Activated T-helper 9 cell treated with anti-CD3 and anti-CD28 coated beads, Interleukin-2, amount 50 U/mL, for 16 hours (primary cell): ENCODE measurements around the gene MACROD2.
"Not testable (repeated sequence)": the region's sequence is repeated elsewhere in the genome, so short reads cannot be mapped to it uniquely, and the experiment has no call there.

Source experiments
- DNase-seq: peaks from one replicate; pipeline ENCODE4 v3.0.0-alpha.2; 2020; ENCODE audit warnings: low read depth

Gene MACROD2

GRCh38 chr20:13995086-13995665 lies at the start of gene MACROD2:
MACROD2 (plus strand) TSS chr20:13995516.
- DNase-seq, result no peak

DNA sequence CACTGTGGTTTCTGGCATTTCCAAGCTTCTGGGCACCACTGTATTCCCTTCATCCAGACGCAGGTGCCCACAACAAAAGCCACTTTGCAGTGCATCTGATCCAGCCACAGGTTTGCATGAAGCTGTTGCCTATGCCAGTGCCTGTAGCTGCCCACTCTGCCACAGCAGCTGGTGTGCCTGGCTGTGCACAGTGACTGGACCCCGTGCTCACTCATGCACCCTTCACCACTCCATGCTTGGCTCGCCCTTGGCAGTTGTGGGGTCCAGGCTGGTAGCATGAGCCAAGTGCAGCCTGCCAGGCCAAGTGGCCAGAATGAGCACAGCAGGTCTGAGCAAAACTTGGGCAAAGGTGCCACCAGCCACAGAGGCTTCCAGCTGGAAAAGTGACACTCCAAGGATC lies 47.6 kb upstream of the MACROD2 start:
- no peak for DNase-seq

GRCh38 chr20:13953227-13953626 lies 42.1 kb upstream of the MACROD2 start:
- DNase-seq, result no peak

GRCh38 chr20:13960119-13960518 lies 35.2 kb upstream of the MACROD2 start:
- no peak for DNase-seq

DNA sequence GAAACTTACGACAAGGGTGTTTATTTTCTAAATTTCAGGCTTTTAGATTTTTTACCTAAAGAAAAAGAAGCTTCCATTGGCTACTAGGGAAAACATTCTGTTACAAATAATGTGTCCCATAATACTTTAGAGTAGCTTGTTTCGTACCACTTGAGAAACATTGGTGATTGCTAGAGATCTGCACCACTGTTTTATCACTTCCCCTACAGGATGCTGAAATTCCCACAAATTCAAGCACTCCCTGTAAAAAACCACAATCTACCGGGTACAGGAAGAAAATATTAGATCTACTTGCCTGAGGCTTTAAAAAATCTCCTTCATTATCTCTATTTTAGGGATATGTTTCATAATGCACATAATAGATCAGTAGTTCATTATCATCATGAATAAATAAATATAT lies 34.8 kb upstream of the MACROD2 start:
- no peak for DNase-seq

GRCh38 chr20:13984211-13984610 lies 11.1 kb upstream of the MACROD2 start:
- no peak for DNase-seq

GRCh38 chr20:13990465-13990864 lies 4.9 kb upstream of the MACROD2 start, which contains the start of gene SEL1L2:
SEL1L2 (minus strand) TSS chr20:13990614; CDS start chr20:13990534, 80 bp downstream.
- no peak for DNase-seq

DNA sequence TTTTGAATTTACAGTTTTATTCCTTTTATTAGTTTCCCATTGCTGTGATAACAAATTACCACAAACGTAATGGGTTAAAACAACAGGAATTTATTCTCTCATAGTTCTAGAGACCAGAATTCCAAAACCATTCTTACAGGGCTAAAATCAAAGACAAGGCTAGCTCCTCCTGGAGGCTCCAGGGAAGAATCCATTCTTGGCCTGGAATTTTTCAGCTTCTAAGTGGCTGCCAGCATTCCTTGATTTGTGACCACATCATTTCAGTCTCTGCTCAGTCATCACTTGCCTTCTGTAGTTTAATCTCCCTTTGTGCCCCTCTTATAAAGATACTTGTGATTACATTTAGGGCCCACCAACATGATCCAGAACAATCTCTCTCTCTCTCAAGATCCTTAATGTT lies 4.0 kb upstream of the MACROD2 start:
- DNase-seq, result no peak

- DNase-seq, result not testable (repeated sequence)
These were observed 3.4 kb upstream of the MACROD2 start for GRCh38 chr20:13991955-13992354.

- no peak for DNase-seq
These were observed 525 bp downstream of the MACROD2 start for GRCh38 chr20:13995841-13996240.

DNA sequence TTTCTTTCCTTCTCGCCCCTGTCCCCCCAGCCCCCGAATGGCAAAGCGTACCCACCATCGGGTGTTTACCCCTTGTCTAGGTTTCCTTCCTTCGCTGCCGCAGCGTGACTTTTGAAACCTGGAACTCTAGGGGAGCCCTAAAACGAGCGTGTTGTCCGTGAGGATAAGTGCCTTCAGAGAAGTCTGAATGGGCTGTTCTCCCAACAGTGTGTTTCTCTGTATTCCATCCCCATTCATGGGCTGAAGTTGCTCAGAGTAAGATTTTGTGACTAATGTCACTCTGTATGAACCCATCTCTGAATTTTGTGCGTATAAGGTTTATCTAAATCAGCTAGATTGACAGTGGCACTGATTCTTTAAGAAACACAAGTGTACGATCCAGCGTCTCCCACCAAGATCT lies 949 bp downstream of the MACROD2 start:
- no peak for DNase-seq

GRCh38 chr20:14000917-14001316 lies 5.6 kb downstream of the MACROD2 start:
- DNase-seq, result no peak

GRCh38 chr20:14005996-14006395 lies 10.7 kb downstream of the MACROD2 start:
- no peak for DNase-seq

DNA sequence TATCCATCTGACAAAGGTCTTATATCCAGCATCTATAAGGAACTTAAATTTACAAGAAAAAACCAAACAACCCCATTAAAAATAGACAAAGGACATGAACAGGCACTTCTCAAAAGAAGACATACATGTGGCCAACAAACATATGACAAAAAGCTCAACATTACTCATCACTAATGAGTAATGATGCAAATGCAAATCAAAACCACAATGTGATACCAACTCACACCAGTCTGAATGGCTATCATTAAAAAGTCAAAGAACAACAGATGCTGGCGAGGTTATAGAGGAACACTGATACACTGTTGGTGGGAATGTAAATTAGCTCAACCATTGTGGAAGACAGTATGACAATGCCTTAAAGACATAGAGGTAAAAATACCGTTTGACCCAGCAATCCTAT lies 13.9 kb downstream of the MACROD2 start:
- DNase-seq, result no peak

DNA sequence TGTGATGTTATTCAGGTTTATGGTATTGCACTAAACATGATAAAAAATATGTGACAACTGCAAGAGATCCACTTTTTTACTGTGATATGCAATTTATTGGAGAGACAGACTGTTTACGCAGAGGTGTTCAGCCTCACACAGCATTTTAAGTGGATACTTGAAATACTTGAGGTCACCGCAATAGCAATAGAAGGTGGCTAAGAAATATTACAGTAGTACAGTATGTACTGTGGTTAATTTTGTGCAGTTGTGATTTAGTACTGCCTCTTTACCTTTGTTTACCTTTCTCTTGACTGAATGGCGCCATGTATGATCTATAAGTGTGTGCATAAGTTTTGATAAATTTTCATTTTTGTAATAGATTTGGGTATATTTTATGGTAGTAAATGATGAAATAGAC lies 17.4 kb downstream of the MACROD2 start:
- DNase-seq, result no peak

DNA sequence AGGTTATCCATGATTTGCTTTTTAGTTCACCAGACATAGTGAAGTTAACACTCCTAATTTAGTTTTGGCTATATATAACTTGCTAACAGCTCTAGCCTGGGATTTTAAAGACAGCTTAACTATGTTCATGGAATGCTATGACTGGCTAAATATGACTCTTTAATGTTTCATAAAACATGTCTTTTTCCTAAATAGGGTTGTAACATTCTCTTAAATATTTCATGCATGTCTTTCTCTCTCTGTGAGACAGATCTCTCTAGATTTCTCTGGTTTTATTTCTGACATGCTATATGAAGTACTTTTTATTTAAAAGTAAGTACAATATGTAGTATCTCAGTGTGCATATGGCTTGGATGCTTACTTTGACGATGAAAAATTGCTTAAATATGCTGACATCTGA lies 35.7 kb downstream of the MACROD2 start:
- no peak for DNase-seq

DNA sequence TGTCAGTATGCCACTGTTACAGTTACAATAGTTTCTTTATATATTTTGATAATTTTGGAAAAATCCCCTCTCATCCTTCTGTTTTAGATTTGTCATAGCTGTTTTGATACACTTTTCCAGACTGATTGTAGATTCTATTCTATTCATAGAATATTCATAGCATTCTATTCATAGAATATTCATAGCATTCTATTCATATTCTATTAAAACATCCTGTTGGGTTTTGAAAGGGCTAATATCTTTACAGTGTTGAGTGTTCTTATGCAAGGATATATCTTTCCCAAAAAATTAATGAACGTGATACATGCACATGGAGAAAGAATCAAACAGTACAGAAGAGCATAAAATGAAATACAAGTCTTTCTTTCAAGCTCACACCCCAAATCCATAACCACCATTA lies 38.0 kb downstream of the MACROD2 start:
- DNase-seq, result no peak

- no peak for DNase-seq
These were observed 41.3 kb downstream of the MACROD2 start for GRCh38 chr20:14036567-14036966.

DNA sequence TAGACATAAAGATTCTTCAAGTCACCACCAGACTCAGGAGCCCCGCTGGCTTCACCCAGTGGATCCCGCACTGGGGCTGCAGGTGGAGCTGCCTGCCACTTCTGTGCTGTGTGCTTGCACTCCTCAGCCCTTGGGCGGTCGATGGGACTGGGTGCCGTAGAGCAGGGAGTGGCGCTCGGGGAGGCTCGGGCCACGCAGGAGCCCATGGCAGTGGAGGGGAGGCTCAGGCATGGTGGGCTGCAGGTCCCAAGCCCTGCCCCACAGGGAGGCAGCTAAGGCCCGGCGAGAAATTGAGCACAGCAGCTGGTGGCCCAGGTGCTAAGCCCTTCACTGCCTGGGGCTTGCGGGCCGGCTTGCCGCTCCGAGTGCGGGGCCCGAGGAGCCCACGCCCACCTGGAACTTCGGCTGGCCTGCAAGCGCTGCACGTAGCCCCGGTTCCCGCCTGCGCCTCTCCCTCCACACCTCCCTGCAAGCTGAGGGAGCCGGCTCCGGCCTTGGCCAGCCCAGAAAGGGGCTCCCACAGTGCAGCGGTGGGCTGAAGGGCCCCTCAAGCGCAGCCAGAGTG lies 49.5 kb downstream of the MACROD2 start:
- not testable (repeated sequence) for DNase-seq

GRCh38 chr20:14046534-14046933 lies 51.2 kb downstream of the MACROD2 start:
- DNase-seq, result no peak

DNA sequence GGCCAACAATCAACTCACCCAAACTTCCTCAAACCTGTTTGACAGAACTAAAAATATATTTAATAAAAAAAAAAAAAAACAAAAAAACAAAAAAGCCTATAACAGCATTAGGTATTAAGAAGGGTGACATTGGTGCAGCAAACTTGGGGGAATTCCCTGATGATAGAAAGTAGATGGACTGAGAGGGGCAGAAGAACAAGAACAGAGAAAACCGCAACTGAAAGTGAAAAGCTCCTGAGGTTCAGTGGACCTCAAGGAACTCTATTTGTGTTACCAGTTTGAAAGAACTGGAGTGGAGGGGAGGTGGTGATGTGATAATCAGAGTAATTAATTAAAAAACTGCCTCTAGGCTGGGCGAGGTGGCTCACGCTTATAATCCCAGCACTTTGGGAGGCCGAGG lies 53.8 kb downstream of the MACROD2 start:
- DNase-seq, result no peak

DNA sequence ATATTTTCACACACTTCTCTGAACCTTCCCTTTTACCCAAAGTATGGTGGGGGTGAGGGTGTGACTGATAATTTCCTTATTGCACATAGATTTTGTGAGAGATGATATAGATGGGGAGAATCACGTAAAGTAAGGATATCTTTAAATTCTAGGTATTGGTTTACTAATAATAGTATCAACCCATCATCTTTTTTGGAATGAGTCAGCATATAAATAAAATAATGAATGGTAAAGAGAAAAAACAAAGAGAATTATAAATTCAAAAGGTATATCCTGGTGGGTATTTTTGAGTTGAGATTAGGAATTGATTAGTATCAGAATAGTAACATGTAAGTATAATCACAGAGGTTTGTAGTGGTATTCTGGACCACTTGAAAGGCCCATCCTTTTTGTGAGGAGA lies 56.1 kb downstream of the MACROD2 start:
- DNase-seq, result no peak

- no peak for DNase-seq
These were observed 59.9 kb downstream of the MACROD2 start for GRCh38 chr20:14055127-14055742.

DNA sequence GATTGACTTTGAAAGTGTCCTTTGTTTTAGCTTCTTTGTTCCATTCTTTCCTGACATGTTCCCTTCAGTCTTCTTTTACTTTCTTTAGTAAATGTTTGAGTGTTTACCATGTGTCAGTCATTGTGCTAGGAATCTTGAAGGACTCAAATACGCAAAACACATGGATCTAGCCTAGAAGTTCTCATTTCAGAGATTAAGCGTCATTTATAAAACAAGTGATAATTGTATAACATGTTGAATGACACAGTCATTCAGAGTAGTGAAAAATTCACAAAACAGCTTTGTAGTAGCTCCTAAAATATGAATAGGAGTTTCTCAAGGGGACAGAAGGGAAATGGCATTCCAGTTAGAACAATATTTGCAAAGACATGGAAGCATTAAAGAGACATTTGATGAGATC lies 66.9 kb downstream of the MACROD2 start:
- no peak for DNase-seq
